ENCODE measurements around the gene NMNAT2. TPM values are rescaled to one million over a fixed set of nuclear protein-coding genes. Genes with fewer than 3 reads are reported as not detected.
A peak's percentile ranks its signal among the peaks of the same experiment; 100 is the strongest.

The NMNAT2 gene
- polyA plus RNA-seq, 3 donors: 0.22 to 0.43 TPM; not detected in 1

DNA sequence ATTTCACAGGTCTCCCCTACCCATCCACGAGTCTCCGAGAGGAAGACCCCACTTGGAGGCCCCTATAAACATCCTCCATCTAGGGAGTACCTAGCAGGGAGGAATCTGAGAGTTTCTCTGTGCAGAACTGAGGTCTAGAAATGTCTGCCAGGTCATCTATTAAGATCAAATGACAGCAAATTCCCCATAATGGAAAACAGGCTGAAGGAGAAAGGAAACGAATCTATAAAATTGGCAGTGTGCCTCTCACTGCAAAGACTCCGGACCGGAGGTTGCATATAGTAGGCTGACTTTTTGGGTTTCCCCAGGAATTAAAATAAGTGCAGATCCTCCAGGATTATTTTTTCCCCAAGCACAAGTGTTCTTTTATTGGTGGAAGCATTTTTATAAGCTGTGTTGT lies 57.7 kb downstream of the NMNAT2 start:
- no peak for DNase-seq
- Mint-ChIP-seq H3K4me1 (peaks cover 25% of the 10 kb centered on the region), H3K27me3 (ENCODE audit: low read depth in 3 of 3) (peaks cover 15 to 20% (median 18%) of the 10 kb centered on the region in 3 donors), H3K27ac (no peak overlapping the region), H3K9me3 (peaks cover 0 to 7% (median 0%) of the 10 kb centered on the region in 7 donors), H3K4me3 (no peak overlapping the region), H3K36me3 (no peaks in the 10 kb centered on the region)
- no peaks in the 10 kb centered on the region for H4K20me1 ChIP-seq (ENCODE audit: insufficient read depth, low read length)
- H3K4me1 ChIP-seq (ENCODE audit: control insufficient read depth in 1 of 2, insufficient read depth in 2 of 2, low read length in 2 of 2): peaks cover 23 to 27% of the 10 kb centered on the region in 2 donors
- H3K79me2 ChIP-seq (ENCODE audit: insufficient read depth, low read length): no peaks in the 10 kb centered on the region
- no peaks in the 10 kb centered on the region for H3K36me3 ChIP-seq (replicated peaks in 1 of 2; ENCODE audit: control insufficient read depth in 1 of 2, insufficient read depth in 2 of 2, low read length in 2 of 2)
- TF ChIP-seq, protein P1, sequence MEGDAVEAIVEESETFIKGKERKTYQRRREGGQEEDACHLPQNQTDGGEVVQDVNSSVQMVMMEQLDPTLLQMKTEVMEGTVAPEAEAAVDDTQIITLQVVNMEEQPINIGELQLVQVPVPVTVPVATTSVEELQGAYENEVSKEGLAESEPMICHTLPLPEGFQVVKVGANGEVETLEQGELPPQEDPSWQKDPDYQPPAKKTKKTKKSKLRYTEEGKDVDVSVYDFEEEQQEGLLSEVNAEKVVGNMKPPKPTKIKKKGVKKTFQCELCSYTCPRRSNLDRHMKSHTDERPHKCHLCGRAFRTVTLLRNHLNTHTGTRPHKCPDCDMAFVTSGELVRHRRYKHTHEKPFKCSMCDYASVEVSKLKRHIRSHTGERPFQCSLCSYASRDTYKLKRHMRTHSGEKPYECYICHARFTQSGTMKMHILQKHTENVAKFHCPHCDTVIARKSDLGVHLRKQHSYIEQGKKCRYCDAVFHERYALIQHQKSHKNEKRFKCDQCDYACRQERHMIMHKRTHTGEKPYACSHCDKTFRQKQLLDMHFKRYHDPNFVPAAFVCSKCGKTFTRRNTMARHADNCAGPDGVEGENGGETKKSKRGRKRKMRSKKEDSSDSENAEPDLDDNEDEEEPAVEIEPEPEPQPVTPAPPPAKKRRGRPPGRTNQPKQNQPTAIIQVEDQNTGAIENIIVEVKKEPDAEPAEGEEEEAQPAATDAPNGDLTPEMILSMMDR (IDR thresholded peaks at IDR 0.05): no peak
- intact Hi-C loops (cut with micrococcal nuclease): loop anchor here in 1 of 2 donors (10.0 kb wide), 1 partner anchor 104 kb away; no protein-coding TSS in a partner anchor
- no CpG with 5 or more reads among the region's 5 CpGs for WGBS (ENCODE audit: insufficient coverage)
- H3K9ac ChIP-seq (ENCODE audit: insufficient read depth, low read length, poor library complexity, severe bottlenecking): no peak overlapping the region
- H3K4me3 ChIP-seq (replicated peaks in 1 of 3; ENCODE audit: low read depth in 2 of 3, low read length in 3 of 3): no peak overlapping the region
- H3K27me3 ChIP-seq (ENCODE audit: control insufficient read depth in 2 of 2, insufficient read depth in 2 of 2, low read length in 2 of 2): peaks cover 12 to 13% of the 10 kb centered on the region in 2 donors
- no peak overlapping the region for H2AFZ ChIP-seq (ENCODE audit: insufficient read depth, low read depth, low read length, poor library complexity, severe bottlenecking)
- H3K27ac ChIP-seq (ENCODE audit: low read depth in 1 of 2, low read length in 2 of 2): no peak overlapping the region
- no peaks in the 10 kb centered on the region for H3K9me3 ChIP-seq (replicated peaks in 1 of 2; ENCODE audit: control insufficient read depth in 1 of 2, insufficient read depth in 1 of 2, low read length in 2 of 2)
- H3K4me2 ChIP-seq (replicated peaks; ENCODE audit: extremely low read depth, low read length, poor library complexity, severe bottlenecking): no peak overlapping the region

GRCh38 chr1:183356534-183357182 lies 61.5 kb downstream of the NMNAT2 start:
- H3K4me1 Mint-ChIP-seq: no peaks in the 10 kb centered on the region
- no peak overlapping the region for H3K4me3 ChIP-seq (replicated peaks in 1 of 3; ENCODE audit: low read depth in 2 of 3, low read length in 3 of 3)
- TF ChIP-seq, protein P1 (IDR thresholded peaks at IDR 0.05): no peak
- peaks cover 13 to 22% (median 20%) of the 10 kb centered on the region in 3 donors for H3K27me3 Mint-ChIP-seq (ENCODE audit: low read depth in 3 of 3)
- H3K4me3 Mint-ChIP-seq: no peak overlapping the region
- no peak overlapping the region for H2AFZ ChIP-seq (ENCODE audit: insufficient read depth, low read depth, low read length, poor library complexity, severe bottlenecking)
- intact Hi-C loops (cut with micrococcal nuclease): no loop called here
- H3K4me1 ChIP-seq (ENCODE audit: control insufficient read depth in 1 of 2, insufficient read depth in 2 of 2, low read length in 2 of 2): no peaks in the 10 kb centered on the region
- peak overlapping the region in 1 of 7 donors; percentile 27 for H3K27ac Mint-ChIP-seq
- no peak overlapping the region for H3K4me2 ChIP-seq (replicated peaks; ENCODE audit: extremely low read depth, low read length, poor library complexity, severe bottlenecking)
- no peak overlapping the region for H3K9ac ChIP-seq (ENCODE audit: insufficient read depth, low read length, poor library complexity, severe bottlenecking)
- H3K27me3 ChIP-seq (ENCODE audit: control insufficient read depth in 2 of 2, insufficient read depth in 2 of 2, low read length in 2 of 2): peaks cover 13 to 14% of the 10 kb centered on the region in 2 donors
- H3K79me2 ChIP-seq (ENCODE audit: insufficient read depth, low read length): no peaks in the 10 kb centered on the region
- peaks cover 0 to 7% (median 2%) of the 10 kb centered on the region in 7 donors for H3K9me3 Mint-ChIP-seq
- H3K27ac ChIP-seq (ENCODE audit: low read depth in 1 of 2, low read length in 2 of 2): no peak overlapping the region
- no peaks in the 10 kb centered on the region for H3K9me3 ChIP-seq (replicated peaks in 1 of 2; ENCODE audit: control insufficient read depth in 1 of 2, insufficient read depth in 1 of 2, low read length in 2 of 2)
- H3K36me3 Mint-ChIP-seq: no peaks in the 10 kb centered on the region
- no peak for DNase-seq
- H3K36me3 ChIP-seq (replicated peaks in 1 of 2; ENCODE audit: control insufficient read depth in 1 of 2, insufficient read depth in 2 of 2, low read length in 2 of 2): no peaks in the 10 kb centered on the region
- WGBS (ENCODE audit: insufficient coverage): no CpG with 5 or more reads among the region's 6 CpGs
- H4K20me1 ChIP-seq (ENCODE audit: insufficient read depth, low read length): no peaks in the 10 kb centered on the region

Measured in CD14-positive monocyte (primary cell).